ENCODE data around the gene COL21A1.
"Not testable (repeated sequence)": the region's sequence is repeated elsewhere in the genome, so short reads cannot be mapped to it uniquely, and the experiment has no call there.

The COL21A1 gene

DNA sequence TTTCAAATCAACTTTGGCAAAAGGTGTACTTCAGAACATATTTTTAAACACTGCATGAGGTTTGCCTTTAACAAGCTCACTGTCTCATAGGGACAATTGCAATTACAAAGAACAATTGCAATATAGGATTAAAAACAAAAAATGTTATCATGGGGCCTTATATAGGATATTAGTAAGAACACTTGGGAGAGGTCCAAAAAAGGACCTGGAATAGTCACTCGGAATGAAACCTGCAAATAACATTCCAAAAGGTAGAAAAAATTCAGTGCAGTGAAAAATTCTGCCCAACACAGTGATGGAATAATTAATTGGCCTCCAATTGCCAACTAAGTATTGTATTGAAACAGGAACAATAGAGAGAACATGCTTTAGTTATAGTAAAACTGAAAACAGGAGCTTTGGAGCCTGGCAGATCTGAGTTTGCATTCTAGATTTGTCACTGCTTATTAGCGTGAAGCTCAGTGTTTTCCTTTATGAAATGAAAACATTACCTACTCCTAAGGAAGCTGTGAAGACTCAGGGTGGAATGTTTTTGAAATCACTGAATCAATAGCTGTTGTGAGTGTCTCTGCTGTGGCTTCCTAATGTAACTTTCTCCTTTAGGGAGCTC, 199.3 kb downstream of the COL21A1 start:
- DNase-seq (ENCODE audit: low spot score) = no peak

DNA sequence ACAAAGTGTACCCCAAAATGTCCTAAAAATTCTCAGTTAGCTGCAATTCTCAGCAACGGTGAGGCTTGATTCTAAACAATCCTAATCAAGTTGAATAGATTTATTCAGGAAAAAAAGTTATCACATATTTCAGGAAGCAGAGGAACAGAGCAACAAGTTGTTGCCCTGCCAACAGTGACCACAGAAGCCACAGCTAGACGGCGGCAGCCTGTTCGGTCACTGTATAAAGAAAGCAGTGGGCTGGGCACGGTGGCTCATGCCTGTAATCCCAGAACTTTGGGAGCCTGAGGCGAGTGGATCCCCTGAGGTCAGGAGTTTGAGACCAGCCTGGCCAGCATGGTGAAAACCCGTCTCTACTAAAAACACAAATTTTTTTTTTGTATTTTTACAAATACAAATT, 200.8 kb downstream of the COL21A1 start:
- no peak for DNase-seq (ENCODE audit: low spot score)

DNA sequence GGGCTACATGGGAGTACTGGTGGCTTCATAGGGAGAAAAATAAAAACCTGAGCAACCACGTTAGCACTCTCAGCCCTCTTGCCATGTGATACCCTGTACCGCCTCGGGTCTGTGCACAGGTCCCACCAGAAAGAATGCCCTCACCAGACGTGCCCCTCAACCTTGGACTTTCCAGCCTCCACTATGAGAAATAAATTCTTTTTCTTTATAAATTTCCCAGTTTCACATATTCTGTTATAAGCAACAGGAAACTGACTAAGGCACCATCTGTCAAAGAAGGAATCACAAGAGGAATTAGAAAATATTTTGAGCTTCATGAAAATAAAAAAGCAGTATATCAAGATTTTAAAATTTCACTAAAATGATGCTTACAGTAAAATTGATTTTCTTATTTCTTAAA, 203.6 kb downstream of the COL21A1 start:
- DNase-seq (ENCODE audit: low spot score) = no peak

DNA sequence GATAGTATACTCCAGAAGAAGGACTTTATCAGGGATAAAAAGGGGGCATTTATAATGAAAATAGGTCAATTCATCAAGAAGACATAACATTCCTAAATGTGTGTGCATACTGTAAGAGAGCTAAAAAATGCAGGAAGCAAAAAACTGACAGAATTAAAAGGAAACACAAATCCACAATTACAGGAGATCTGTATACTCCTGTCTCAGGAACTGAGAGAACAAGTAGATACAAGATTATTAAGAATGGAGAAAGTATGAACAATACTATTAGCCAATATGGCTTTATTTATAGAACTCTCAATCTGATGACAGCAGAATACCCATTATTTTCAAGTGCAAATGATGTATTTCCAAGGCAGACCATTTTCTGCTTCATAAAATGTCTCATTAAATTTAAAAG, 204.3 kb downstream of the COL21A1 start:
- no peak for DNase-seq (ENCODE audit: low spot score)

DNA sequence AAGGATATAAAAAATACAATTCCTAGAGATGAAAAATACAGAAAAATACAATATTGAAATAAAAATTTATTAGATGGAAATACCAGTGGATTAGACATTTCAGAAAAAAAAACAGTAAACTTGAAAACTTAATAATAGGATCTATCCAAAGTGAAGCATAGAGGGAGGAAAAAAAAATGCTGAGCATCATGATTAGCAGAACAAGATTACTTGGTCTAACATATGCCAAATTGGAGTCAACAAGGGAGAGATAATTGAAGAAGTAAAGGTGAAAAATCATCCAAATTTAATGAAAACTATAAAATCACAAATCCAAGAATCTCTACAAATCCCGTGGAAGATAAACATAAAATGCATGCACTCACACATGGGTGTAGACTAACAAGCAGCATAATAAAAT, 205.8 kb downstream of the COL21A1 start:
- no peak for DNase-seq (ENCODE audit: low spot score)

DNA sequence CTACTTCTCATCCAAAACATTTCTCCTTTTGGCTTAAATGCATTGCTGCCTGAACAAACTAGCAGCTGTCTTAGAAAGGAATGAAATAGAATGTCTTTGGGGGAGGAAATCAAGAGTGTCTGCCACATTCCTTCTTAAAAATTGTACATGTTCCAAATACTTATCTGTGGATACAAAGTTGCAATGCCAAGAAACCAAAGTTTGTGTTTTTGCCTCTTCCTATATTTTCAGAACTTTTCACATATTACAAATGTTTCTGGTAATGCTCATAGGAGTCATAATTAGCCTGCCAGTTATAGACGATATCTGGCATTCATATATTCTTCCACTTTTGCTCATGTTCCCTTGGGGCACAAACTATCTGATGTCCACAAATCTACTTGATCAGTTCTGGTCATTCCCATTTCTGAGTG, 206.5 kb downstream of the COL21A1 start:
- no peak for DNase-seq (ENCODE audit: low spot score)

DNA sequence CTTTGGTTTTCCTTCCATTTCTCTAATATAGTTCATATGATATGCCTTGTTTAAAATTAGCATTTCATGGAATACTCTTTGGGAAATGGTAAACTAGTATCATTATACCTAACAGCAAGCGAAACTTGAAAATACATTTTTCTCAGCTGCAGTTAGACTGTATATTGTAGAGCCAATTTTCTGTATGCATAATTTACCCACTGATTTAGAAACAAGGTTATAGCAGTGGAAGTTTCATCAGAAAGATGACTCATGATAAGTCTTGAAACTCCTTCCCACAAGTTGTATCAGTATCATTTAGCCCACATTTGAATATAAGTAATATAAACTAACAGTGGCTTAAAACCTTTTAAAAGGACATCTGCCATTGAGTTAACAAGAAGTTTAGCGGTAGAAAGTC, 207.2 kb downstream of the COL21A1 start:
- DNase-seq (ENCODE audit: low spot score) = no peak

DNA sequence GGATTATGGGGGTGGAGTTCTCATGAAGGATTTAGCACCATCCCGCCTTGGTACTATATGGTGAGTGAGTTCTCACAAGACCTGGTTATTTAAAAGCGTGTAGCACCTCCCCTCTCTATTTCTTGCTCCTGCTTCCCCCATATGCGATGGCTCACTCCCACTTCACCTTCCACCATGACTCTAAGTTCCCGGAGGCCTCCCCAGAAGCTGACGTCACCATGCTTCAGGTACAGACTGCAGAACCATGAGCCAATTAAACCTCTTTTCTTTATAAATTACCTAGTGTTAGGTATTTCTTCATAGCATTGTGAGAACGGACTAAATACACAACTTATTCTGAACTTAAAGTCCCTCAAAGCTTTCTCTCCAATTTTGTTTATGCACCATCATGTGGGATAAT, 208.6 kb downstream of the COL21A1 start:
- DNase-seq (ENCODE audit: low spot score) = no peak

DNA sequence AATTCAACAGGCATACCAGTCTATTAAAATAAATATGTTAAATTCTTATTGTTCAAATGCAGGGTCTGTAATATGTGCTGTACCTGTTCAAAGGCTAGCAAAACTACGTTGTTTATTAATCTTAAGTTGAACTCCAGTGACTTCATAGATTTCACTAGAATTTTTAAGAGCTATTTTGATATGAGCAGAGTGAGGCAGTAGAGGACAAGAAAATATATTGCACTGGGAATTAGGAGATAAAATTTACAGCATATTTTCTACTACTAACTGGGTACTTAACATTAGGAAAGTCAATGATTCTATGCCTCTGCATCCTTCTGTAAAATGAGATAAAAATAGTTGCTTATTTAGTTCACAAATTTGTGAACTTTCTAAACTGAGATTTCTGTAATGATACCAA, 209.8 kb downstream of the COL21A1 start:
- DNase-seq (ENCODE audit: low spot score) = no peak

DNA sequence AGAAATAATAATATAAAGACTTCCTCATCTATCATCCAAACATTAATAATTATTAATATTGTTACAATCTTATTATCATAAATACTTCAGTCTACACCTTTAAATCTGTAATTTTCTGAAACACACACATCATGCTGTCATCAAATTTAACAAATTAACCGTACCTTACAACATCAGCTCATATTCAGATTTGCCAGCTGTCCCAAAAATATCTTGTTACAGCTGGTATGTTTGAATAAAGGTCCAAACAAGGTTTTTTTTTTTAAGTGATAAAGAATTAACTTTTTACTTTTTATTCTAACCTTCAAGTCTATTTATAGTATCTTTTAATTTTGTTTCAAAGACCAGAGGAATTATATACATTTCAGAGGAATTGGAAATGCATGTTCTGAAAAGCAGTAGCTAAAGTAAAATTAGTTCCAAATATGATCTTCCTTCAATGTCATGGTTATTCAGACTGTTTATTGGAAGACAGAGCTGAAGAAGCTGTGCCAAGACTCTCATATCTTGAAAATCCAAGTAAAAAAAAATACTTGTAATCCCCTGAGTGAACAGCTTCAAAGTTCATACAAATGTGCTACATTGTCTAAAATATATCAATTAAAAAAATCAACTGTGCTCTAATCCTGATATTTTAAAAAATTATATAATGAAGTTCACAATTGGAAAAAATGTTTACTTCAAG, 210.3 kb downstream of the COL21A1 start:
- DNase-seq (ENCODE audit: low spot score) = no peak

DNA sequence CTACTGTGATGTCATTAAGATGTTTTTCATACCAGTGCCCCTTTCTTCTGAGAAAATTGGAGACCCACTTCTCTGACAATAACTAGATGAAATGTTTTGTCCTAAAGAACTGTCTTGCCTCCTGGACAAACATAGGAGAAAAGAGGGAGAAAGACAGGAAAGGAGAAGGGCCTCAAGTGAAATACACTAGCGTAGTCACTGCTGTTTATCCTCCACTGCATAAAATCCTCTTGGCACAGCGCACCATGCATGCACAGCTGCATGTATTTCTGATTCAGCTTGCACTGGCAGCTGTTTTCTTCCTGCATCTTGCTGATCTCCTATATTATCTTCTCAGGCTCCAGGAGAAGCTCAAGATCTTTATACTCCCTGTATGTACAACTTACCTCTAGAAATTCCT, 214.0 kb downstream of the COL21A1 start:
- DNase-seq (ENCODE audit: low spot score) = no peak

DNA sequence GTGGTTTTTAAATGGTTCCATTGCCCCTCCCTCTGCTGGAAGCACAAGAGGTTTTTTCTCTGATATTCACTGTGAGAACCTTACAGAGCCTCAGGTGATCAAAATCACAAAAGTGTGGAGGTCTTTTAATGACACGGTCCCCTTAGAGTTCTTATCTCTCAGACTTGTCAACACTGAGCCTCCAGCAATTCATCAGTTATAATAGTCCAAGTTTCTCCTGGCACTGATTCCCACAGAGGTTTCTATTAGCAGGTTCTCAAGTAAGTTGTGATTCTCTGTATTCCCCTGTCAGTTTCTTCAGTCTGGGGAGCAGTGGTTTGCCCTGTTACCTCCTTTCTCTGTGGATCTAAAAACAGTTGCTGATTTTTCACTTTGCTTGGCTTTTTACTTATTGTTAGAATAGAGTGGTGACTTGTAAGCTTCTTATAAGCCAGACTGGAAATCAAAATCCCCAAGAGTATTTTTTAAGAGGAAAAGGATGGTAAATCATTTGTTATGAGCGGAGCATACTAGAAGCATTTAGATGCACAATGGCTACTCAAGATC, 214.6 kb downstream of the COL21A1 start:
- no peak for DNase-seq (ENCODE audit: low spot score)

DNA sequence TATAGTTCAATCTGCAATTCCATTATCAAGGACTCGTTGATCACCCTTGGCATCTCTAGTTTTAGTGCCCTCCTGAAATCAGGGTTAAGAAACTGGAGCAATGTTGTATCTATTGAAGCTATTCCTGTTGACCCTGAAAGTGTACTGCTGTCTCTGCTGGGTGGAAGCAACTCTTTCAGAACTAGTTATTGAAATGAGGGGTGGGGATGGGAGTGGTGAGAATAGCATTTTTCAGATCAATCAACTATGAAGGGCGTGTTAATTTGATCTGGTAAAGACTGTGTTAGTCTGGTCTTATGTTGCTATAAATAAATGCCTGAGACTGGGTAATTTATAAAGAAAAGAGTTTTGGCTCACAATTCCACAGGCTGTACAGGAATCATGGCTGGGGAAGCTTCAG, 219.5 kb downstream of the COL21A1 start:
- DNase-seq (ENCODE audit: low spot score) = no peak

DNA sequence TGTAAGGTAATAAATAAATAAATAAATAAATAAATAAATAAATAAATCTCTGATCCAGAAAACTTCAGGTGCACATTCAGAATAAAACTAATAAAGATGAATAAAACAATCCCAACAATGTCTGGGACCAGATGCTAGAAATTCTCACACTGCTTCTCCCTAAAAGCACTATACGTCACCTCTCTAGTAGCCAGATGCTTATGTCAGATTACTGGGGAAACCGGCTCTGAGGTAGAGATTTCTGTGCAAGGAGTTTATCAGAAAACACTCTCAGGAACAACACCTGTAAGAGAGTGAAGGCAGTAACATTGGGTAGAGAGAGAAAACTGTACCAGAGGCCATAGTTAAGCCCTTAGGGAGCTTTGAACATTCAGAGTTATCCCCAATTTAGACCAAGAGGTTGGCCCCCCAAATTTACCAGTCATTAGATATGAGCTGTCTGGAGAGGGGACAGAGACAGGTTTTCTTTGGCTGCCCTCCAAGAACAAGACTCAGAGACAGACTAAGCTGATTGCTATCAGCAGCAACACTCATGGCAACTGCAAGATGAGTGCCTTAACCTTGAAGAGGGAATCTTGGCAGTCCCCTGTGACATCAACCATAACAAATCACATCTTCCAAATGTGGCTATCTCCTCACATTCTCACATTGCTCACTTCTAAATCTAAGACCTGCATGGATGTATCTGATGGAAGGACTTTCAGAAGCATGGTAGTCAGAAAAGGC, 220.8 kb downstream of the COL21A1 start:
- no peak for DNase-seq (ENCODE audit: low spot score)

DNA sequence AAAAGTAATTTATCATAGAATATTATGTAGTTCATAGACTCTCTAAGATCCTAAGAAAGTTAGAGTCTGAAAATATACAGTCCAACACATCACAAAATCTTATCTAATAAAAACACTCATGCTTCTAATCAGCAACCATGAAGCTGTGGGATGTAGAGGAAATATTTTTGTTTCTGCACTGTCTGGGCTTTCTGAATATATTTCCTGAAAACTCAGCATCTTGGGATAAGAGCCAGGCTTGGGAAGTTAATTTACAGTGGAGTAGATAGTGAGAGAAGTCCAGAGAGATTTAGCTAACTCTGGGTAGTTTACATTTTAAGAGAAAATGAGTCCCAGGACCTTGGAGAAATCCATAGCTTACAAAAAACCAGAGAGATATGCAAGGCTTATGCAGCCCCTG, 221.6 kb downstream of the COL21A1 start:
- no peak for DNase-seq (ENCODE audit: low spot score)

DNA sequence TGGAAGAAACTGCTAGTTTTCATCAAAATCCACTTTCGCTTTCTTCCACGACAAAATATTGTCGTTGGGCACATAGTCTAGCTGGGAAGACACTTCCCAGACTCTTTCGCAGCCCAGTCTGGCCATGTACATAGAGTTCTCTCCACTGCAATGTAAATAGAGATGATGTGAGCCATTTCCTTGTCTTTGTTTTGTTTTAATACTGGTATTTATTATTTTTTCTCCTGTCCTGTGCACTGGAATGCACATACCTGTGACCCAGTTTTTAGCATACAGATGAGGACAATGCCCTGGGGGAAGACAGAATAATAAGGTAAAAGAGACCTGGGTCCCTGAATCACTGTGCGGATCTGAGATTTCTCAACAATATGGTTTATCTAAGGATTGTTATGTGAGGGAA, 222.4 kb downstream of the COL21A1 start:
- DNase-seq (ENCODE audit: low spot score) = no peak

DNA sequence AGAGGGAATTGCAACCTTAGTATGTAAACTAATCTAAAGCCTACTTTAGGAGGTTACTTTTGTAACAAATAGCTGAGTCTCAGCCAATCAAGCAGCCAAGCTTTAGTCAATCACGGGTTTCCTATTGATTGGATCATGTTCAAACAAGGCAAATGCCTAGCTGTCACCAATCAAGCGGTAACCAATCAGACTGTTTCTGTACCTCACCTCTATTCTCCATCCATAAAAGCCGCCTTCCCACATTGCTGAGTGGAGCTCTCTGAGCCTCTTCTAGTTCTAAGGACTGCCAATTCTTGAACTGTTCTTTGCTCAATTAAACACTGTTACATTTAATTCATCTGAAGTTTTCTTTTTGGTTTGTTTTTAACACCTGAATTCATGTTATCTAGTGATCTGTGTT, 223.6 kb downstream of the COL21A1 start:
- DNase-seq (ENCODE audit: low spot score) = no peak

DNA sequence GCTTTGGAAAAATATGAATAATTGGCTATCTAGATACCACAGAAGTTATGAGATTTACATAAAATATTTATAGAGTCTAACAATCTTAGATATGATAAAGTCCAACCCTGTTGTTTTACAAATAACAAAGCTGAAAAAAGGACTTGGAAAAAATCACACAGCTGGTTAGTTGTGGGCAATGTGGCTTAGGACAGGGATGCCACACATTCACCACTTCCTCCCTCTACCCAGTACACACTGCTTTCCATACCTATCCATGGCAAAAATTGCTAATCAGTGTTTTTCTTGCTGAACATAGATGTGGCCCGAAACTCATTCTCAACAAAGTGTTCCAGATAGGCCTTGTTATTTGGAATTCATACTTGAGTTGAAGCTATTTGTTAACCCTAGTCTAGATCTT, 224.7 kb downstream of the COL21A1 start:
- DNase-seq (ENCODE audit: low spot score) = no peak

DNA sequence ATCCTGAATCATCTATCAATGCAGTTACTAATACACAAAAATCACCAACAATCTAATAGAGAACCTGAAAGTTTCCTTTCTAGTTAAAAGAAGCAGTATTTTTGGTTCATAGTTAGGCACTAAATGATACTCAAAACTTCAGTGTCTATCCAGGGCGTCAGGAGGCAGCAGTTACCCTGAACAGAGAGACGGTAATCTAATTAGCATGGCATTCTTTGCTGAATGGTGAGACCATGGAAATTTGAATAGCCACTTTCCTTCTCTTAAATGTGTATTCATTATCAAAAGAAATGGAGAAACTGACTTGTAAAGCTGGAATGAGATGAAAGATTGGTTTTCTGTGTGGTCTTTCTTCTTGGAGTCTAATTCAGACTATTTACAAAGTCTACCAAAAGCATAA, 225.4 kb downstream of the COL21A1 start:
- DNase-seq (ENCODE audit: low spot score) = no peak

DNA sequence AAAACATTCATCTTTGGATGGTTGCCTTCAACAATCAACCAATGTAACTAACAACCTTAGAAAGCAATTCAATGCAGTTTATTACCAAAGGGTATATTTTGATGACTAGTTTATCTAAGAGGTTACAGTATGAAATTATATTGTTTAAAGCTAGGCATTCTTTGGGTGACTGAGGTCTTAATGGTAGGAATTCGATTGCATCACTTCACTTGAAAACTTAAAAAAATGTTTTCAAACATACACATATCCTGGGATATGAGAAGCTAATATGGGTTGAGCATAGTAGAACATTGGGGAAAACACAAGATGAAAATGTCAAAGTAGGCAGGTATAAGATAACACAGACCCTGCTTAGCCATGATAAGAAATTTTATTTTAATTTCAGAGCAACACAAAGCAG, 227.4 kb downstream of the COL21A1 start:
- DNase-seq (ENCODE audit: low spot score) = no peak

DNA sequence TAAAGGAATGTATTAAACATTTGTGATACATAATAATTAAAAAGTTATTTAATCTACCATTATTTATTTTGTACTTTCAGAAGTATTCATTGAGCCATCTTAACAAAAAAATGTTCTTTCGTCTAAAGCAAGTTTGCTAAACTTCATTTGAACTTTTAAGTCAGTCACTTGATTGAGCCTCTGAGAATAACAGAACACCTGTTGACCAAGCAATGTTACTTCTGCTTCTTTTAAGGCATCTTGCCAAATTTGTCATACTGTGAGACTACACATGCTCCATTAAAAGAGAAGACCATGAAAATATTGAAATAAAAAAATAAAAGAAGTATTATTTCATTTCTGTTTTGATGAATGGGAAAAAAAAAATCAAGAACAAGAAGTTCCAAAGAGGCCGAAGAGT, 230.2 kb downstream of the COL21A1 start:
- no peak for DNase-seq (ENCODE audit: low spot score)

DNA sequence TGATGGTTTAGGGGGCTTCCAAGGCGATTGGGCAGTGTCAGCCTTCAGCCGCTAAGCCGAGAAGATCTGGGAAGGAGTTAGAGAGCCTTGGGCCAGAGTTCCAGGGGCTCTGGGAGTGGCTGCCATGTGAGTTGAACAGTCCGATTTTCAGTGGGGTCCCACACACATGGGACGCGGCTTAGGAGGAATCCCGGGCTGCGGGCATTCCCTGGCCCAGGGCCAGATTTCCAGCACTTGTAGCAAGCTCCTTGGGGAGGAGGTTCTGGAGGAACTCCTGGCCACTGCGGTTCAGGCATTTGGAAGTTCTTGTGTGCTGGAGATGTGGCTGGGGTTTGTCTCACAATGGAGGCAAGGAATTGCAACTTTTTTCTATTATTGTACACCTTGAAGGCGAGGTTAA, 233.3 kb downstream of the COL21A1 start:
- not testable (repeated sequence) for DNase-seq (ENCODE audit: low spot score)

DNA sequence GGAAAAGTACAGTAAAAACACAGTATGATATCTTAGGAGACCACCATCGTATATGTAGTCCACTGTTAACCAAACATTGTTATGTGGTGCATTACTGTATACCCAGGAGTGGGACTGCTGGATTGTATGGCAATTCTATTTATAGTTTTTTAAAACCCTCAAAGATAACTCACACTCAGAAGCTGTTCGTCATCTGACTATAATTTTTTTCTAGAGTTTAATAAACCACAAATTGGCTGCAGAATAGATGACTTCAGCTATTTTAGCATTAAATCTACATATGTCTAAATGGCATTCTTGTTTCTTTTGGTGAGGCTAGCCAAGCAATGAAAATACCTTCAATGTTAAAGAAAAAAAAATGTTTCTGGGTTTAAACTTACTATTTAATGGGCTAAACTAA, 237.7 kb downstream of the COL21A1 start:
- DNase-seq (ENCODE audit: low spot score) = no peak

Data from CD4-positive, alpha-beta T cell treated with Interleukin-6 at 100 ng/mL for 8 hours (primary cell).